AG20443 (cell line): ENCODE results near the gene BBX.

Experiments
- DNase-seq: peaks from one replicate; pipeline ENCODE4 v3.0.0; 2012; ENCODE audit warnings: low spot score, mixed read lengths

BBX gene

GRCh38 chr3:107599772-107600145 lies 77.0 kb downstream of the BBX start:
- no peak for DNase-seq

- DNase-seq: no peak
These were observed 78.0 kb downstream of the BBX start for GRCh38 chr3:107600780-107601179.

GRCh38 chr3:107604057-107604822 lies 81.5 kb downstream of the BBX start:
- peak; percentile 46 for DNase-seq

- DNase-seq: no peak
These were observed 89.2 kb downstream of the BBX start for GRCh38 chr3:107611775-107612469.

GRCh38 chr3:107612664-107613084 lies 89.9 kb downstream of the BBX start:
- no peak for DNase-seq

- no peak for DNase-seq
These were observed 96.8 kb downstream of the BBX start for GRCh38 chr3:107619549-107619948.

- no peak for DNase-seq
These were observed 97.8 kb downstream of the BBX start for GRCh38 chr3:107620534-107620933.

GRCh38 chr3:107621465-107621864 lies 98.7 kb downstream of the BBX start:
- DNase-seq: no peak

- DNase-seq: no peak
These were observed 105.3 kb downstream of the BBX start for GRCh38 chr3:107627962-107628542.

- DNase-seq: no peak
These were observed 106.8 kb downstream of the BBX start for GRCh38 chr3:107629566-107629965.

GRCh38 chr3:107630779-107631178 lies 108.0 kb downstream of the BBX start:
- DNase-seq: no peak

GRCh38 chr3:107632576-107632975 lies 109.8 kb downstream of the BBX start:
- DNase-seq: no peak

- no peak for DNase-seq
These were observed 110.8 kb downstream of the BBX start for GRCh38 chr3:107633327-107634098.

- DNase-seq: no peak
These were observed 111.3 kb downstream of the BBX start for GRCh38 chr3:107634099-107634489.

- DNase-seq: no peak
These were observed 114.8 kb downstream of the BBX start for GRCh38 chr3:107637416-107638183.

GRCh38 chr3:107641572-107642307 lies 119.0 kb downstream of the BBX start:
- peak; percentile 21 for DNase-seq

- no peak for DNase-seq
These were observed 120.5 kb downstream of the BBX start for GRCh38 chr3:107643038-107643883.

GRCh38 chr3:107644631-107645030 lies 121.9 kb downstream of the BBX start:
- DNase-seq: no peak

- DNase-seq: no peak
These were observed 128.0 kb downstream of the BBX start for GRCh38 chr3:107650788-107651187.

GRCh38 chr3:107651782-107652181 lies 129.0 kb downstream of the BBX start:
- DNase-seq: no peak
